ENCODE data around the gene RHPN2. TPM values are rescaled to one million over a fixed set of nuclear protein-coding genes. Genes with fewer than 3 reads are reported as not detected.
A peak's percentile ranks its signal among the peaks of the same experiment; 100 is the strongest.
"Not testable (repeated sequence)": the region's sequence is repeated elsewhere in the genome, so short reads cannot be mapped to it uniquely, and the experiment has no call there.

The RHPN2 gene
- total RNA-seq, 8 experiments from 2014 or later, result 5.7 to 65.7 (median 9.5) TPM

DNA sequence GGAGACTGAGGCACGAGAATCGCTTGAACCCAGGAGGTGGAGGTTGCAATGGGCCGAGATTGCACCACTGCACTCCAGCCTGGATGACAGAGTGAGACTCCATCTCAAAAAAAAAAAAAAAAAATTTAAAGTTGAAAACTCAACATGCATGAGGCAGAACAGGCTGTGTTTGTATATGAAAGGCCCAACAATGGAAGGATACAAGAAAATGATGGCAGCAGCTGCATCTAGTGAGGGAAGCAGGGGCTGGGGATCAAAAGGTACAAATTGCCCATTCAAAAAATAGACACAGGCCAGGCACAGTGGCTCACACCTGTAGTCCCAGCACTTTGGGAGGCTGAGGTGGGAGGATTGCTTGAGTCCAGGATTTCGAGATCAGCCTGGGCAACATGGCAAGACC, 86.9 kb downstream of the RHPN2 start:
- H3K4me3 ChIP-seq; H3K4me1 ChIP-seq (replicated peaks in 1 of 2); ATAC-seq (replicated peaks in 6 of 8); H3K27ac ChIP-seq: not testable (repeated sequence)
- 78 to 100% (median 89%) methylated on average over 1 to 4 of the region's 4 CpGs; no CpG with 5 or more reads in 4 of the 10 experiments for WGBS, 10 experiments
- in situ Hi-C loops (cut with MboI; ENCODE audit: low pct_unique_long_range_greater_than_20kb in 2 of 9, low sequenced_read_pairs in 9 of 9, unreplicated experiment in 9 of 9), result loop anchor here in 3 of 9 experiments (10.0 to 25.0 kb wide), 3 partner anchors 97 to 134 kb away; partner anchors contain the start of gene GPATCH1 (in 1 of the 3)

DNA sequence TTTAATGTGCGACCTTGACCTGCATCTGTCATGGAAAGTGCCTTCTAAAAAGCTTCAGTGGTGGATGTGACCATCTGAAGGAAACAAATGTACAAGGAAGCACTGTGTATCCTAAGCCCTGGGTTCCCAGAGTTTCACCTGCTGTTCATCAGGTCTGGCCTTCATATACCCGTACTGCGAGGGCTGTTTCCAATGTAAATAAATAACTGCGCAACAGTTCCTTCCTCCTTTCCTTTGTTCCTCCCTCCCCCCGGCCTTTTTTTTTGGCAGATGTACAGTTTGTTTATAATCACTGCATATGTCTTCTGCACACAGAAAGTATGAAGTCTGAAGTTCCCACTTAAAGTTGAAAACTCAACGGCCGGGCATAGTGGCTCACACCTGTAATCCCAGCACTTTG, 87.4 kb downstream of the RHPN2 start:
- in situ Hi-C loops (cut with MboI; ENCODE audit: low pct_unique_long_range_greater_than_20kb in 2 of 9, low sequenced_read_pairs in 9 of 9, unreplicated experiment in 9 of 9), result loop anchor here in 3 of 9 experiments (10.0 to 25.0 kb wide), 3 partner anchors 98 to 135 kb away; partner anchors contain the start of gene GPATCH1 (in 1 of the 3)
- no peak overlapping the region for H3K4me3 ChIP-seq
- no peaks in the 10 kb centered on the region for H3K4me1 ChIP-seq (replicated peaks in 1 of 2)
- no peak overlapping the region for H3K27ac ChIP-seq
- 89 to 100% (median 100%) methylated on average over 1 to 7 of the region's 7 CpGs; no CpG with 5 or more reads in 3 of the 10 experiments for WGBS, 10 experiments
- ATAC-seq (replicated peaks in 6 of 8), result no peak

DNA sequence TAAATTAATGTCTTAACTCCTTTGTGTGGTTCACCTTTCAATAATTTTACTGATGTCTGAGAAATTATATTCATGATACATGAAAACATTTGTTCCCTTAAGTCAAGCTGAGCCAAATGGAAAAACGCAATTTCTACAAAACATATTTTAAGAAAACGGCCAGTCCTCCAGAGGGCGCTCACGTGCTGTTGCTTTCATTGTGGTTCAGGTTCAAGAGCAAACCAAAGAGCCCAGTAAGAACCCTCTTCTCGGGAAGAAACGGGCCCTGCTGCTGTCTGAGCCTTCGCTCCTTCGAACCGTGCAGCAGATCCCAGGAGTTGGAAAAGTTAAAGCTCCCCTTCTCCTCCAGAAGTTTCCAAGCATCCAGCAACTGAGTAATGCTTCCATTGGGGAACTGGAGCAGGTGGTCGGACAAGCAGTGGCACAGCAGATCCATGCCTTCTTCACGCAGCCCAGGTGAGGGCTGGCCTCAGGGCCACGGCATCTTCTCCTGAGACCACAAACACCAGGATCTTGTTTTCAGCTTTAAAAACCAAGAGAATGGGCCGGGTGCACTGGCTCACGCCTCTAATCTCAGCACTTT, 88.4 kb downstream of the RHPN2 start:
- no peak for ATAC-seq (replicated peaks in 6 of 8)
- Histone ChIP-seq H3K4me3 (no peak overlapping the region), H3K27ac (no peak overlapping the region), H3K4me1 (replicated peaks in 1 of 2) (no peaks in the 10 kb centered on the region)
- 2 to 52% (median 25%) methylated on average over 4 to 11 of the region's 14 CpGs for WGBS, 10 experiments
- in situ Hi-C loops (cut with MboI; ENCODE audit: low pct_unique_long_range_greater_than_20kb in 2 of 9, low sequenced_read_pairs in 9 of 9, unreplicated experiment in 9 of 9), result loop anchor here in 3 of 9 experiments (10.0 to 25.0 kb wide), 3 partner anchors 98 to 136 kb away; partner anchors contain the start of gene GPATCH1 (in 1 of the 3)

DNA sequence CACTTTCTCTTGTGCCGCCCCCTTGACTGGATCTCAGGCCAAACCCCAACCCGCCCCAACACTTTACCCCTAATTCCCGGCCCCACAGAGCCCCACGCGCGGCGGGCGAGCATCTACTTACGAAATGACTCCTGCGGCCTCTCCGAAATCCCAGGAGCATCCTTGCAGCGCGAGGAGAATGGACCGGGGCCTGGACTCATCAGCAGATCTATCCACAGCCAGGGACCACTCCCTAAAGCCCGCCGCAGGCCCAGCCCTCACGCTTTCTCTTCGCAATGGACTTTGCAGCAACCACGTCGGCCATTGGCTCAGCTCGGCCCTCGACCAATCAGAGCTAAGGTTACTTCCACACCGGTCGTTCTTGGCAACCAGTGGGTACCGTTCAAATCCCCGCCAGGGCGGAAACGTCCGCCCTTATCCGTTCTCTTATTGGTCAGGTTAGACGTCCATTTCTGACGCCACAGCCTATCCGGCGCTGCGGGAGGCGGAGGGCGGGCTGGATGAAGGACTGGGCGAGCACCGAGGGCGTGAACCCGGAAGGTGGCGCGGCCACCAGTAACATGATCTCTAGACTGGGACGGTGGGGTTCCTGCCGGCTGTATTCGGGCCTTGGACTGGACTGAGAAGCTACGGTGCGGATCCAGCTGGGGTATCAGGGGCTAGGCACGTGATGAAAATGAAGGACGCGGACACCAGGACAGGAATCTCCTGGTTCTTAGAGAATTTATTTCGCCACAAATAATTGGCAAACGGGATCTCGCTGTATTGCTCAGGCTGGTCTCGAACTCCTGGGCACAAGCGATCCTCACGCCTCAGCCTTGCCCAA, 92.8 kb downstream of the RHPN2 start, which contains the start of the genes CEP89 and FAAP24:
Gene CEP89, minus strand, starts transcription at position 244 of the 826 bp plus-strand sequence. Its CDS starts 84 bp downstream, at position 160.
Gene FAAP24, plus strand, starts transcription at position 528 of the 826 bp plus-strand sequence. CDS start 955 bp downstream, outside the sequence.
- H3K4me3 ChIP-seq, result peak within 1 kb of the TSS; percentile 56 to 85 (median 73)
- ATAC-seq (replicated peaks in 6 of 8), result peak; percentile 93 to 99 (median 98)
- 0 to 45% (median 5%) methylated on average over 2 to 28 of the region's 57 CpGs; no CpG with 5 or more reads in 2 of the 10 experiments for WGBS, 10 experiments
- in situ Hi-C loops (cut with MboI; ENCODE audit: low pct_unique_long_range_greater_than_20kb in 2 of 9, low sequenced_read_pairs in 9 of 9, unreplicated experiment in 9 of 9), result loop anchor here in 1 of 9 experiments (10.0 kb wide), 1 partner anchor 103 kb away; no protein-coding TSS in a partner anchor
- H3K27ac ChIP-seq, result peak within 1 kb of the TSS; percentile 25 to 43
- peaks cover 8 to 10% of the 10 kb centered on the region in 2 donors for H3K4me1 ChIP-seq (replicated peaks in 1 of 2)

DNA sequence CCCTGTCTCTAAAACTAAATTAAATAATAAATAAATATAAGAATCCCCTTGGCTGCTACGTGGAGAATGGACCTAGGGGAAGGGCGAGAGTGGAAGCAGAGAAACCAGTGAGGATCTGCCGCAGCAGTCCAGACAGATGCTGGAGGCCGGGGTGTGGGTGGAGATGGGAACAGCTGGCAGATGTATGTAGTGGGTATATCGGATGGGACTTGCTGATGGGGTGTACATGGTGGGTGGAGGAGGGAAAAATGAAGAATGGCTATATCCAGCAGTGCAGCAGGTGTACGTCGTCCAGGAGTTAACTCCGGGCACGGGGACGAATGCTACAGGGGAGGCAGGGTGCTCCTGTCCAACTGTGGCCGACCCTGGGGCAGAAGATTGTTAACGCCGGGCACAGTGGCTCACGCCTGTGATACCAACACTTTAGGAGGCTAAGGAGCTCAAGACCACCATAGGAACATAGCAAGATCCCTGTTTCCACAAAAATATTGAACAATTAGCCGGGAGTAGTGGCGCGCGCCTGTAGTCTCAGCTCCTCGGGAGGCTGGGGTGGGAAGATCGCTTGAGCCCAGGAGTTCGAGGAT, 93.6 kb downstream of the RHPN2 start:
- in situ Hi-C loops (cut with MboI; ENCODE audit: low pct_unique_long_range_greater_than_20kb in 2 of 9, low sequenced_read_pairs in 9 of 9, unreplicated experiment in 9 of 9), result loop anchor here in 1 of 9 experiments (10.0 kb wide), 1 partner anchor 104 kb away; no protein-coding TSS in a partner anchor
- 0 to 83% (median 11%) methylated on average over 1 to 11 of the region's 21 CpGs; no CpG with 5 or more reads in 3 of the 10 experiments for WGBS, 10 experiments
- peak in 4 of 8 experiments; percentile 0 to 10 (median 4) for ATAC-seq (replicated peaks in 6 of 8)

DNA sequence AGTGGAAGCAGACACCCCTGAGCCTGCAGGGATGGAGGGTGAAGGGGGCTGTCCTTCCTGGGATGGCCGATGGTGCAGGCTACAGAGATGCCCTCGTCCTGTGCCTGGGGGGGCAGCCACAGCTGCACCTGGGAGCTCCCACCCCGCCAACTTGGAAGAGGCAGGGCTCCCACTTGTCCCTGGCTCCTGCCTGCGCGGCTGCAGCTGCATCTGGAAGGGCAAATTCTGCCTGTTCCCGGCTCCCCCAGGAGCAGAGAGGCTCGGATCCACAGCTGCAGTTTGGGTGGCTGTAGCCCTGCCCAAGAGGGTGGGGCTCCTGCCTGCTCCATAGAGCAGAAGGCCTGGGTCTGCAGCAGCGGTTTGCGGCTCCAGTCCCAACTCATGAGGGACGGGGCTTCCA, 95.1 kb downstream of the RHPN2 start:
- Histone ChIP-seq H3K4me3 (no peak overlapping the region), H3K4me1 (replicated peaks in 1 of 2) (peaks cover 8 to 10% of the 10 kb centered on the region in 2 donors), H3K27ac (no peak overlapping the region)
- 80 to 100% (median 87%) methylated on average over 1 to 6 of the region's 10 CpGs; no CpG with 5 or more reads in 6 of the 10 experiments for WGBS, 10 experiments
- in situ Hi-C loops (cut with MboI; ENCODE audit: low pct_unique_long_range_greater_than_20kb in 2 of 9, low sequenced_read_pairs in 9 of 9, unreplicated experiment in 9 of 9), result no loop called here
- ATAC-seq (replicated peaks in 6 of 8), result no peak

More for the DNA sequence above, 93.6 kb downstream of the RHPN2 start:
- peak overlapping the region; percentile 56 to 85 (median 73) for H3K4me3 ChIP-seq
- peaks cover 8 to 10% of the 10 kb centered on the region in 2 donors for H3K4me1 ChIP-seq (replicated peaks in 1 of 2)
- peak overlapping the region; percentile 25 to 43 for H3K27ac ChIP-seq

DNA sequence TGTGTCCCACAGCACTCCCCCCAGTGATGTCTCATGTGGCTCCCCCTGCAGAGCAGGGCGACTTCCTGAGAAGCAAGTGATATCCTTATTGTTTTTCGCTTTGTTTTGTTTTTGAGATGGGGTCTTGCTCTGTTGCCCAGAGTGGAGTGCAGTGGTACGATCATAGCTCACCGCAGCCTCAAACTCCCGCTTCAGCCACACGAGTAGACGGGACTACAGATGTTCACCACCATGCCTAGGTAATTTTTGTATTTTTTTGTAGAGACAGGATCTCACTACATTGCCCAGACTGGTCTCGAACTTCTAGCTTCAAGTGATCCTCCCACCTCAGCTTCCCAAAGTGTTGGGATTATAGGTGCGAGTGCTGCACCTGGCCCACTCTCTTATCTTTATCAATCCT, 97.9 kb downstream of the RHPN2 start:
- Histone ChIP-seq H3K27ac (no peak overlapping the region), H3K4me3 (no peak overlapping the region), H3K4me1 (replicated peaks in 1 of 2) (peaks cover 8 to 10% of the 10 kb centered on the region in 2 donors)
- in situ Hi-C loops (cut with MboI; ENCODE audit: low pct_unique_long_range_greater_than_20kb in 2 of 9, low sequenced_read_pairs in 9 of 9, unreplicated experiment in 9 of 9), result no loop called here
- no peak for ATAC-seq (replicated peaks in 6 of 8)
- 69 to 100% (median 91%) methylated on average over 1 to 8 of the region's 9 CpGs; no CpG with 5 or more reads in 4 of the 10 experiments for WGBS, 10 experiments

DNA sequence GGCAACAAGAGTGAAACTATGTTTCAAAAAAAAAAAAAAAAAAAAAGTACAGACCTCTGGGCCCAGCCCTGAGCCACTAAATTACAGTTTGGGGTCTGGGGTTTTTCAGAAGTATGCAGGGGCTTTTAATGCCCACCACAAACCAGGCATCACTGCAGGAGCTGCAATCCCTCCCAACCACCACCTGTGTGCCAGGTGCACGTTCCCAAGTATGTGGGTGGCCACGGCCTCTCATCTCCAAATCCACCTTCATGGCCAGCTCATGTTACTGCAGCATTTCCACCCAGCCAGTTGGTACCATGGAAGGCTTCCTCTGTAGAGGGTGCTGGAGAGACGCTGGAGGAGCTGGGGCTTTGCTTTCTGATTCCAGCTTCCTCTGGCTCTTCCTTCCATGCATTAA, 119.4 kb downstream of the RHPN2 start:
- ATAC-seq (replicated peaks in 6 of 8), result no peak
- H3K4me1 ChIP-seq (replicated peaks in 1 of 2), result no peaks in the 10 kb centered on the region
- no peak overlapping the region for H3K27ac ChIP-seq
- in situ Hi-C loops (cut with MboI; ENCODE audit: low pct_unique_long_range_greater_than_20kb in 2 of 9, low sequenced_read_pairs in 9 of 9, unreplicated experiment in 9 of 9), result no loop called here
- WGBS, 10 experiments, result 40 to 100% (median 86%) methylated on average over 1 to 3 of the region's 3 CpGs; no CpG with 5 or more reads in 7 of the 10 experiments
- H3K4me3 ChIP-seq, result no peak overlapping the region

DNA sequence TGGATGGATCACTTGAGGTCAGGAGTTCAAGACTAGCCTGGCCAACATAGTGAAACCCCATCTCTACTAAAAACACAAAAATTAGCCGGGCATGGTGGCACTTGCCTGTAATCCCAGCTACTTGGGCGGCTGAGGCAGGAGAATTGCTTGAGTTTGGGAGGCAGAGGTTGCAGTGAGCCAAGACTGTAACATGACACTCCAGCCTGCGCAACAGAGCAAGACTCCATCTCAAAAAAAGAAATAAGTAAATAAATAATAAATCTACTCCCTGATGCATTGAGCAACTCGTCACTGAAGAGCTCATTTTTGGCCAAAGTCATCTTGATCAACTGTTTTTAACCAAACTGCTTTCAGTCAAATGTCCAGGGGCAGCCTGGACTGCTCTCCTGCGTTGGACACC, 123.4 kb downstream of the RHPN2 start:
- H3K4me3 ChIP-seq; ATAC-seq (replicated peaks in 6 of 8); in situ Hi-C loops (cut with MboI; ENCODE audit: low pct_unique_long_range_greater_than_20kb in 2 of 9, low sequenced_read_pairs in 9 of 9, unreplicated experiment in 9 of 9); H3K27ac ChIP-seq; H3K4me1 ChIP-seq (replicated peaks in 1 of 2): not testable (repeated sequence)
- WGBS, 10 experiments, result 84 to 100% (median 88%) methylated on average over 1 to 4 of the region's 5 CpGs; no CpG with 5 or more reads in 2 of the 10 experiments

DNA sequence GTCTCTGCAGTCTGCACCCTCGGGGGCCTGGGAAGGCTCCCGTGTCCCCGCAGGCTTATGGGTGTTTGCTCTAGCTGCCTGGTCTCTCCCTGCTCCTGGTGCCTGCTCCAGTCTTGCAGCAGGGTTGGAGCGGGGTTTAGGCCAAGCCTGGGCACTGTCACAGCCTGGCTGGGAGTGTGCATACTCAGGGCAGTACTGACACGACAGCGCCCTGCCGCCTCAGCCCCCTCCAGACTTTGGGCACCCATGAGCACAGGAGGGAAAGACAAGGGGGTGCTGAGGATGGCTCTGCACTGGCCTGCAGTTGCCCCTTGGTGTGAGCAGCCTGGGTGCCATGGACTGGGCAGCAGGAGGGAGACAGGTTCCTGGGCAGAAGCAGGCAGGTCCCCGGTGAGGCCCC, 128.6 kb downstream of the RHPN2 start:
- Histone ChIP-seq H3K4me3 (no peak overlapping the region), H3K4me1 (replicated peaks in 1 of 2) (no peaks in the 10 kb centered on the region), H3K27ac (no peak overlapping the region)
- WGBS, 10 experiments, result 100% methylated on average over 2 of the region's 8 CpGs; no CpG with 5 or more reads in 7 of the 10 experiments
- in situ Hi-C loops (cut with MboI; ENCODE audit: low pct_unique_long_range_greater_than_20kb in 2 of 9, low sequenced_read_pairs in 9 of 9, unreplicated experiment in 9 of 9), result no loop called here
- no peak for ATAC-seq (replicated peaks in 6 of 8)

DNA sequence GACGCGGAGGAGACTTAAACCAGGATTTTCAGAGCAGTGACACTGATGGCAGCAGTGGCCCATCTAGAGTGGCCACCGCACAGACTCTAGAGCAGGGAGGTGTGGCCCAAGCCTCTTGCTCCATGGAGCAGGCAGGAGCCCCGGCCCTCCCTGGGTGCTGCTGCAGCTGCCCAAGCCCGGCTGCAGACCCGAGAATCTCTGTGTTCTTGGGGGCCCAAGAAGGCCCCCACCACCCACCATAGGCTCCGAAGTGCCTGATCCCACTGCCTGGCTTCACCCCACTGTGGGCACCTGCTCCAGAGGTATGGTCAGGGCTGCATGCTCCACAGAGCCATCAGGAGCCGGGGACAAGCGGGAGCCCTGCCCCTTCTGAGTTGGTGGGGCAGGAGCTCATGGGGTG, 129.1 kb downstream of the RHPN2 start:
- no peaks in the 10 kb centered on the region for H3K4me1 ChIP-seq (replicated peaks in 1 of 2)
- in situ Hi-C loops (cut with MboI; ENCODE audit: low pct_unique_long_range_greater_than_20kb in 2 of 9, low sequenced_read_pairs in 9 of 9, unreplicated experiment in 9 of 9), result no loop called here
- H3K27ac ChIP-seq, result no peak overlapping the region
- WGBS, 10 experiments, result 60 to 93% (median 78%) methylated on average over 1 to 5 of the region's 9 CpGs; no CpG with 5 or more reads in 6 of the 10 experiments
- H3K4me3 ChIP-seq, result no peak overlapping the region
- ATAC-seq (replicated peaks in 6 of 8), result no peak

DNA sequence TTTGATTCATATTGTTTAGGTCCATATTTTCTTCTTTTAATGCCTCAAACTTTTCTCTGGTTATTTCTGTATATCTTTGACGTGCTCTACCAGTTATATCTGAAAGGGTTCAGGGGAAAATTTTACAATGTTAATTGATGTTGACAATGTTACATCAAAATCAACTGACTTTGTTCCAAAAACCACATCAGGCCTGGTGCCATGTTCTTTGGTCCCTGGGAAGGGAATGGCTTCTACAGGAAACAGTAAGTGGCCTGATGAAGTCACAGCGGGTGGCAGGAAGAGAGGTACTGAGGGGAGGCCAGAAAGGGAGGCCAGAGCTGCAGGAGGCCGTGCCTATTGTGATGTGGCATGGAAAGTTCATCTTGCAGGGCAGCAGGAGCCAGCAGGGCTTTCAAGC, 131.1 kb downstream of the RHPN2 start:
- Histone ChIP-seq H3K4me3 (no peak overlapping the region), H3K27ac (no peak overlapping the region), H3K4me1 (replicated peaks in 1 of 2) (no peaks in the 10 kb centered on the region)
- in situ Hi-C loops (cut with MboI; ENCODE audit: low pct_unique_long_range_greater_than_20kb in 2 of 9, low sequenced_read_pairs in 9 of 9, unreplicated experiment in 9 of 9), result no loop called here
- WGBS, 10 experiments, result 56 to 100% (median 88%) methylated on average over 1 to 3 of the region's 3 CpGs; no CpG with 5 or more reads in 2 of the 10 experiments
- ATAC-seq (replicated peaks in 6 of 8), result no peak

All from motor neuron (in vitro differentiated cells).